SW 1271 (cell line): ENCODE data around the gene TRPV6.

Experiments used
- DNase-seq, 2 experiments: peaks; one replicate each; lab custom pipeline; 2025; lab: John Stamatoyannopoulos, UW

The TRPV6 gene

GRCh38 chr7:142885311-142886230 is at the start of gene TRPV6:
Gene TRPV6, minus strand, starts transcription at chr7:142885745.
- DNase-seq = no peak

DNA sequence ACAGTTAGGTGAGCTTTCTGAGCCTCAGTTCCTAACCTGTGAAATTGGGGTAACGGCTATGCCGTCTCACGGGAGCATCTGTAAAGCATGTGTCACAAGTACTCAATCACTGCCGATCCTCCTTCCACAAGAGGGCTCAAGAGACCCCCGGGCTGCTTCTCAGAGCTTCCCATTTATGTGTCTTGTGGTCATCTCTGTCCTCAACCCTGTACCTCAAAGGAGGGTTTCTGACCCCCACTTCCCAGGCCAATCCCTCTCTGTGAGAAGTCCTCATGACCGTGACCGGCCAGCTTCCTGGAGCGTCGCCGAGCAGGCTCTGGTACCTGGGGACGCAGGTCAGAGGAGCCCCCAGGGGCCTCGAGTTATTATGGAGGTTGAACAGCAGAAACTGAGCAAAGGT is 48.5 kb upstream of the TRPV6 start:
- no peak for DNase-seq

GRCh38 chr7:142933624-142934023 is 48.1 kb upstream of the TRPV6 start, which contains the start of gene TRPV5:
Gene TRPV5, minus strand, starts transcription at chr7:142933746. Its CDS starts 287 bp downstream, at chr7:142933459.
- no peak for DNase-seq

DNA sequence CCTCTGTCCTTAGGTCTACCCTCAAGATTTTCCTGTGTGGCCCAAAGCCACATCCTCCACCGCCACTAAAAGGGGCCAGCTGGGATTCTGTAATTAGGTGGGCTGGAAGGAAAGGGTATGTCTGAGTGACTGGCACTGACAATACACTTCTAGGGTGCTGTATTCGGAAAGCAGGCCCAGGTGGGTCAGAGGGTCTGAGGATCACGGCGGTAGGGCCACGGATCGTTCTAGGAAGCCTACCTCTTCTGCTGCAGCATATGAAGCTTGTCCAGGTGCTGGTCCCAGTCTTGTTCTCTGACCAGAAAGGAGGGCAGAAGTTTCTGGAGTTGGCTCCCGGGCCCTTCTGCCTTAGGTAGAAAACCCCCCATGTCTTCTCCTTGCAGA is 47.5 kb upstream of the TRPV6 start:
- no peak for DNase-seq

DNA sequence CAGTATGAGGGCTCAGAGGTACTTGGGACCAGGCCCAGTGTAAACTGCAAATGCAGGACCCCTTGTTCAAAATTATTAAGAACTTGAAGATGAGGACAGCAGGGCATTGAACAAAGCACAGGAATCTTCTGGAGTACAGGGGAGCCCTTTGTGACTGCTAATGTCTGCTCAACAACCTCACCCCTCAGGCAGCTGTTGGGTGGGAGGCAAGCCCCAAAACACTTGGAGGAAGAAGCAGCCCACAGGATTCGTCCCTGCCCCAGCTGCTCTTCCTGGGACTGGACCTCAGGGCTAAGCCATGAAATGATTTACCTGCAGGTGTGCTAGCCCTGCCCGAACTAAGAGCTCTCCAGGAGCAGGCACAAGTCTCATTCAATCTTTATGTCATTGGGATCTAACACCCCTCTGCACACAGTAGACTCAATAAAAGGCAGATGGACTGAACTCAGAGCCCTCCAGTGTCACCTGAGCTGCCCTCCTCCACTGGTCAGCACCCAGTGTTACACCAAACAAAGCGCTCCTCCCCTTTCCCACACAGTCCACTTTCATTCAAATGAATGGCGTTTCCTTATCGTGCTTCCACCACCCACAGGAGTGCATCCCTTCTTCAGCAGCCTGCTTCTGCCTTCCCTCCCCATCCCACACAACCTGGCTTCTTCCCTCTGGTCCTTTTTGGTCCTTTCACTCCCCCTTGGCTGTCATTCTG is 47.0 kb upstream of the TRPV6 start:
- DNase-seq = no peak

GRCh38 chr7:142930126-142930730 is 44.7 kb upstream of the TRPV6 start:
- DNase-seq = no peak

DNA sequence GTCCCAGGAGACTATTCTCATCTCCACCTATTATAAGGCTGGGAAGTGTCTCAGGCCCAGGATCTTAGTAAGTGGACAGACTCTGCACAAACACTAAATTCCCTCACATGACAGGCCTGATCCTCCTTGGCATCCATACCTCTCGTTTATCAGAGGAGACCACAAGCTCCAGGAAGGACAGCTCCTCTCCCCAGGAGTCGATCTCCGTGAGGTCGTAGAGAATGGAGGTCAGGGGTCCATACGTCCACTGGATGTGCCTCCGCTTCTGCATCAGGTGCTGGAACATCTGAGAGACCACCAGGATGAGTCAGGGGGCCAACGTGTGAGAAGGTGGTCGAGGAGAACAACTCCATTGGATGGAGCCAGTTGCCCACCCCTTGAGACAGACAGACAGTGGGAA is 42.4 kb upstream of the TRPV6 start:
- no peak for DNase-seq

- DNase-seq = no peak
These were observed 41.7 kb upstream of the TRPV6 start for GRCh38 chr7:142927085-142927745.

DNA sequence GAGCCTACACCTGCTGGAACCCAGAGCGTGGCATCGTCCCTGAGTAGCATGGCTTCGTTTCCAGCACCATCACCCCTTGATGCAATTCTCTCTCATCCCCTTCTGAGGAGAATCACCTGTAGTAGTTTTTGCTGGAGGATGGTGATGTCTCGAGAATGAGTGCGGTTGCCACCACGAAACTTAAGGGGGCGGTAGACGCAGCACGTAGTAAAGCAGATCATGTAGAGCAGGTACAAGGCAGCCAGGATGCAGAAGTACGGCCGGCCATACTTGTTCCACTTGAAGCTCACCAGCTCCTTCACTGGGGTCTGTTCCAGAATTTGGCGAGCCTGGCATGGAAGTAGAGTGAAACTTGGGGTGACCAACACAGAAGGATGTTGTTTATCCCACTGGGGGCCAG is 39.9 kb upstream of the TRPV6 start:
- no peak for DNase-seq

- DNase-seq = no peak
These were observed 37.8 kb upstream of the TRPV6 start for GRCh38 chr7:142923391-142923790.

DNA sequence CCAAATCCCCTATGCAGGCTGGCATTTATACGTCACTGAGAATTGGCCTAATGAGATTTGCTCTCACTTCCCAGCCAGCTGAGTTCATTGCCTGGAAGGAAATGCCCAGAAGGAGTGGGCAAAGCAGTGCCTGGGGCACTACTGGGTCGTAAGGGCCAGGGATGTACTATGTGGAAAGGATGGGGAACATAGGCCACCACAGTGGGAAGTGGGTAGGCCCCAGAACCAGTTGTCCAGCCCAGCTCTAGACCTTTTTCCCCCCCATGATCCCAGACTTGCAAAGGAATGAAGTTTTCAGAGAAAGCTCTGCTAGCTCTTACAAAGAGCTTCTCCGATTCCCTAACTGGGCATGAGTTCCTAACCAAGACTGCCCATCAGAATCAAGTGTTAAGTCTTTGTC is 34.1 kb upstream of the TRPV6 start:
- DNase-seq = no peak

- no peak for DNase-seq
These were observed 33.4 kb upstream of the TRPV6 start for GRCh38 chr7:142918901-142919300.

- no peak for DNase-seq
These were observed 31.9 kb upstream of the TRPV6 start for GRCh38 chr7:142917447-142917846.

DNA sequence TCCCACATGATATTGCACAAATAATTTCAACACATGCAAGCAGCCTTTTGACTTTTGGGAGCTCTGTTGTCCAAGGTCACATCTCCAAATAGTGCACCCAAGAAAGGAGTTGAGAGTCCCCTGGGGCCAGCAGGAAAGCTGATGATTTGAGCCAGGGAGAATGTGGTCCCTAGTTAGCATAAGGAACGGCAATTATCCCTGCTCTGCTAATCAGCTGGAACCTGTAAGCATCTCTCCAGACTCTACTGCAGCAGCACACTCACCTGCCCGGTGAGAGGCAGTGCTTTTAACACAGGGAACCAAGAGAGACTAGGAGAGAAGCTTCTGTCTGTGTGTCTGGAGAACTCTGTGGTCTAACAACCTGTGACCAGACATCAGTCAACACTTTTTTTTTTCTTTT is 31.0 kb upstream of the TRPV6 start:
- no peak for DNase-seq

GRCh38 chr7:142915315-142915714 is 29.8 kb upstream of the TRPV6 start:
- no peak for DNase-seq

- no peak for DNase-seq
These were observed 28.6 kb upstream of the TRPV6 start for GRCh38 chr7:142914121-142914520.

DNA sequence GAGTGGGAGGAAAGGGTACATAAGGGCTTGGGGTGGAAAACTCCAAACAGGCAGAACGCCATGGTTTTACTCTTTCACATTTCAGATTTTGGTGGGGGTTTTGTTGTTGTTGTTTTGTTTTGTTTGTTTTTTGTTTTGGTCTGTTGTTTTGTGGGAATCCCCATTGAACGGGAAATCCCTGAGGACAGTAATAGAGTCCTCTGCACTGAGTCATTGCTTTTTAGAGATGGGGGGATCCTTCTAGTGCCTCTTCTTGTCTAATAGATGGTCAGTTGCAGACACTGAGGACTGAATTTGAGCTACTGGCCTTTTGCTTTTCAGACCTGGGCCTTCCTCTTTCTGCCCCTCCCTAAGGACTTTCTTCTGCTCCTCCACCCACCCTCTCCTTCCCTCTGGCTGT is 28.0 kb upstream of the TRPV6 start:
- DNase-seq = no peak

GRCh38 chr7:142913051-142913450 is 27.5 kb upstream of the TRPV6 start:
- DNase-seq = no peak

- no peak for DNase-seq
These were observed 24.9 kb upstream of the TRPV6 start for GRCh38 chr7:142910481-142910880.

GRCh38 chr7:142910031-142910433 is 24.5 kb upstream of the TRPV6 start:
- DNase-seq = no peak

GRCh38 chr7:142908921-142909890 is 23.7 kb upstream of the TRPV6 start:
- DNase-seq = peak in 1 of 2 experiments; percentile 19
